Activated T-helper 2 cell treated with anti-CD3 and anti-CD28 coated beads, Interferon-gamma antibody, Interleukin-2, Interleukin-4, amounts not matched to agents 10 μg/mL and 5 μg/mL and 100 μg/mL, durations not matched to agents 14 hours and 24 hours and 36 hours (primary cell): ENCODE data around the gene STX18. TPM values are rescaled to one million over a fixed set of nuclear protein-coding genes. Genes with fewer than 3 reads are reported as not detected.

ENCODE experiments used
- DNase-seq: peaks from one replicate; pipeline ENCODE4 v3.0.0; 2021; ENCODE audit warnings: low spot score
- H3K27ac Mint-ChIP-seq: one replicate; pipeline ENCODE4 v1.8.0; 2021; ENCODE audit warnings: mixed read lengths
- H3K27me3 Mint-ChIP-seq: one replicate; pipeline ENCODE4 v1.8.0; 2021; ENCODE audit warnings: low read depth, mixed read lengths
- H3K36me3 Mint-ChIP-seq: one replicate; pipeline ENCODE4 v1.8.0; 2021; ENCODE audit warnings: low read depth, mixed read lengths
- H3K4me1 Mint-ChIP-seq: one replicate; pipeline ENCODE4 v1.8.0; 2021; ENCODE audit warnings: low read depth, mixed read lengths
- H3K4me3 Mint-ChIP-seq: one replicate; pipeline ENCODE4 v1.8.0; 2021; ENCODE audit warnings: low read depth, mild to moderate bottlenecking, moderate library complexity, mixed read lengths
- H3K9me3 Mint-ChIP-seq: one replicate; pipeline ENCODE4 v1.8.0; 2021; ENCODE audit warnings: mixed read lengths
- intact Hi-C: fragments of 100-400 bp; cut with micrococcal nuclease; formaldehyde crosslinking; loops from one replicate; pipeline ENCODE4 v1.15.1; 2023
- total RNA-seq: library from RNA; stranded (reverse); gene quantifications from 2 replicates; pipeline ENCODE4 v1.2.3, GENCODE V29; 2022

The STX18 gene
- total RNA-seq, 1 donor from 2014 or later, result 26.9 TPM

DNA sequence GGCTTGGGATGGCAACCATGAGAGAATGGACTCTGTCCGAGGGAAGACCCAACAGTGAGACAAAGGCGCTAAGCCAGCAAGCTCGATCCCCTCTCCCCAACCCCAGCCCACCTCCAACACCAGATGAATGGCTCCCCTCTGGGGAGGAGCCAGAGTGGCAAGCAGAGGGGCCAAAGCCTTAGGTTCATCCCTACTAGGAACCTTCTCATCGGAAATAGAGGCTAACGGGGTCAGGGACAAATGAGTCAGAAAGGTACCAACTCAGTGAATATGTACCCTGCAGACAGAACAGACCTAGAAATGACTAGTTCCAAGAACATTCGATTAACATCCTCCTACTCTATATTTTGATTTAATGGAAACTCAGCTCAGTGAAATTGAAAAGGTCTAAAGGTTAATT lies 81.1 kb downstream of the STX18 start:
- Mint-ChIP-seq H3K27me3 (no peaks in the 10 kb centered on the region), H3K4me1 (peaks cover 9% of the 10 kb centered on the region), H3K27ac (no peak overlapping the region), H3K4me3 (no peak overlapping the region), H3K9me3 (peaks cover 5% of the 10 kb centered on the region), H3K36me3 (peaks cover 19% of the 10 kb centered on the region)
- DNase-seq, result no peak
- intact Hi-C loops, result no loop called here

GRCh38 chr4:4459181-4459580 lies 82.7 kb downstream of the STX18 start:
- H3K4me3 Mint-ChIP-seq, result no peak overlapping the region
- peaks cover 9% of the 10 kb centered on the region for H3K4me1 Mint-ChIP-seq
- intact Hi-C loops, result no loop called here
- no peak for DNase-seq
- no peaks in the 10 kb centered on the region for H3K9me3 Mint-ChIP-seq
- H3K27me3 Mint-ChIP-seq, result no peaks in the 10 kb centered on the region
- H3K36me3 Mint-ChIP-seq, result peaks cover 8% of the 10 kb centered on the region
- no peak overlapping the region for H3K27ac Mint-ChIP-seq

DNA sequence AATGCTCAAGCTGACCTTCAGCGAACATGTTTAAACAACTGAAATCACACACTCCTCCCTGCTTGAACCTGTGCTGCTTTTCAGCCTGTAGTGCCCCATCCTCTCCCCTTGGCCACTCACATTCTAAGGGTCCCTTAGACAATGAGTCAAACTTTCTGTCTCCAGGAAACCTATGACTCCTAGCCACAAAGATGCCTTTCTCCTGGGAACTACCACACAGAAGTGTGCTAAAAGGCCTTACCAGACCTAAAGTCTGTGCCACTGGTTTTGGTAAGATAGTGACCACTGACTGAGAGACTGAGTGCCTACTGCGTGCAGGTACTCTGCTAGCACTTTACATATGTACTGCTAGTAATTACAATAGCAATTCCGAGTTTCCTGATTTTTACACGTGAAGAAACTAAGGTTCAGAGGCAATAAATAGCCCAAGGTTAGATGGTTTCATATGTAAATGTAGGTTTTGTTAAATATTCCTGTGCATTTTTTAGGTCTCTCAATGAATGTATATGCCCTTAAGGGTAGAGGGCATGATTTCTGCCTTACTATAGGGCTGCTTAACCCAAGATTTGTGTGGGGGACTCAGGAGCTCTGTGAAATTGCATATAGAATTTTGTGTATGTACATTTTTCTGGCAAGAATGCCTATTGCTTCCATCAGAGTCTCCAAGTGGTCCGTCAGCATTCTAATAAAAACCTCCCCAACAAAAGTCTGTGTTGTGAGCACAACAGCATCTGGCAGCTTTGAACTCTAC lies 83.9 kb downstream of the STX18 start:
- no peak overlapping the region for H3K4me3 Mint-ChIP-seq
- DNase-seq, result no peak

GRCh38 chr4:4456816-4457578 lies 84.9 kb downstream of the STX18 start:
- H3K36me3 Mint-ChIP-seq, result peaks cover 8% of the 10 kb centered on the region
- DNase-seq, result no peak
- H3K9me3 Mint-ChIP-seq, result no peaks in the 10 kb centered on the region
- H3K27me3 Mint-ChIP-seq, result no peaks in the 10 kb centered on the region
- H3K4me3 Mint-ChIP-seq, result no peak overlapping the region
- intact Hi-C loops, result no loop called here
- peaks cover 5% of the 10 kb centered on the region for H3K4me1 Mint-ChIP-seq
- H3K27ac Mint-ChIP-seq, result no peak overlapping the region

More for the DNA sequence above, 83.9 kb downstream of the STX18 start:
- H3K4me1 Mint-ChIP-seq, result peaks cover 9% of the 10 kb centered on the region
- H3K27ac Mint-ChIP-seq, result peak overlapping the region; percentile 39
- peaks cover 8% of the 10 kb centered on the region for H3K36me3 Mint-ChIP-seq
- no peaks in the 10 kb centered on the region for H3K9me3 Mint-ChIP-seq
- no peaks in the 10 kb centered on the region for H3K27me3 Mint-ChIP-seq
- intact Hi-C loops, result no loop called here

DNA sequence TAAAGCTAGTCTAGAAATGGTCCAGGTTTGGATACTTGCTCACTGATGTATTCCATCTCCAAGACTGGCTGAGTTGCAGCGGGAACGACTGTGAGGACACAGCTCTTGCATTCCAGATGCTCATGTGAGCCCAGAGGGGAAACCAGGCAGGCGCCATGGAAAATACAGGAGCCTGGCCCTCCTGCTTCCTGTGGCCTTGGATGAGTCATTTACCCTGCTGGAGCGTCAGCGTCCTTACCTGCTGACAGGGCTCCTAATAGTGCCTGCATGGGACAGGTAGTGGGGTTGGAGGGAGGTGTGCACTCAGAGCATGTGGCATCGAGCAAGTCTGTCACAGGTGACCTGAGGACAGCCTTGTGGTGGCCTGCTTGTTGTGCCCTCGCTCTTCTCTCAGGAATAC lies 85.5 kb downstream of the STX18 start:
- H3K36me3 Mint-ChIP-seq, result peaks cover 11% of the 10 kb centered on the region
- H3K4me3 Mint-ChIP-seq, result no peak overlapping the region
- no peaks in the 10 kb centered on the region for H3K9me3 Mint-ChIP-seq
- no peaks in the 10 kb centered on the region for H3K27me3 Mint-ChIP-seq
- intact Hi-C loops, result no loop called here
- no peak for DNase-seq
- H3K27ac Mint-ChIP-seq, result no peak overlapping the region
- H3K4me1 Mint-ChIP-seq, result no peaks in the 10 kb centered on the region

GRCh38 chr4:4455210-4455865 lies 86.5 kb downstream of the STX18 start:
- H3K4me1 Mint-ChIP-seq, result no peaks in the 10 kb centered on the region
- H3K36me3 Mint-ChIP-seq, result peaks cover 11% of the 10 kb centered on the region
- no peak overlapping the region for H3K27ac Mint-ChIP-seq
- H3K9me3 Mint-ChIP-seq, result no peaks in the 10 kb centered on the region
- no peak overlapping the region for H3K4me3 Mint-ChIP-seq
- DNase-seq, result no peak
- H3K27me3 Mint-ChIP-seq, result no peaks in the 10 kb centered on the region
- intact Hi-C loops, result no loop called here

GRCh38 chr4:4446434-4446833 lies 95.4 kb downstream of the STX18 start:
- intact Hi-C loops, result no loop called here
- Mint-ChIP-seq H3K4me3 (no peak overlapping the region), H3K36me3 (no peaks in the 10 kb centered on the region), H3K9me3 (no peaks in the 10 kb centered on the region), H3K4me1 (no peaks in the 10 kb centered on the region), H3K27me3 (no peaks in the 10 kb centered on the region), H3K27ac (no peak overlapping the region)
- DNase-seq, result no peak

DNA sequence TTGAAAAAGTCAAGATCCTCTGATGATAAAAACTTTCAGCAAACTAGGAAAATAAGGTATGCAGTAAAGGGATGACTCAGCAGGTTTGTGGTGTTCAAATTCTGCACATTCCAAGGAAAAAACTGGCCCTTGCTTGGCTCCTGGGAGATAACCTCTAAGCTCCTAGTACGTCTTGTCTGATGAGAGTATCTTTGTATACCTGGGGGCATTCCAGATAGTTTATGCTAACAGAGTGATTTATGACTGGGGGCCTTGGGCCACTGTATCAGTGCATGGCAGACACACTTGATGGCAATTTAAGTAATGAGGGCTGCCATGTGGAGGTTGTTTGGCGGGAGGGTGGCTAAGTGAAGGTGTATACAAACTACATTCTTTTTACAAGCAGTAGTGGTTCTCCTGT lies 98.0 kb downstream of the STX18 start:
- DNase-seq, result no peak
- Mint-ChIP-seq H3K9me3 (no peaks in the 10 kb centered on the region), H3K4me1 (peaks cover 4% of the 10 kb centered on the region), H3K36me3 (no peaks in the 10 kb centered on the region), H3K27me3 (no peaks in the 10 kb centered on the region), H3K27ac (no peak overlapping the region), H3K4me3 (no peak overlapping the region)
- intact Hi-C loops, result no loop called here

DNA sequence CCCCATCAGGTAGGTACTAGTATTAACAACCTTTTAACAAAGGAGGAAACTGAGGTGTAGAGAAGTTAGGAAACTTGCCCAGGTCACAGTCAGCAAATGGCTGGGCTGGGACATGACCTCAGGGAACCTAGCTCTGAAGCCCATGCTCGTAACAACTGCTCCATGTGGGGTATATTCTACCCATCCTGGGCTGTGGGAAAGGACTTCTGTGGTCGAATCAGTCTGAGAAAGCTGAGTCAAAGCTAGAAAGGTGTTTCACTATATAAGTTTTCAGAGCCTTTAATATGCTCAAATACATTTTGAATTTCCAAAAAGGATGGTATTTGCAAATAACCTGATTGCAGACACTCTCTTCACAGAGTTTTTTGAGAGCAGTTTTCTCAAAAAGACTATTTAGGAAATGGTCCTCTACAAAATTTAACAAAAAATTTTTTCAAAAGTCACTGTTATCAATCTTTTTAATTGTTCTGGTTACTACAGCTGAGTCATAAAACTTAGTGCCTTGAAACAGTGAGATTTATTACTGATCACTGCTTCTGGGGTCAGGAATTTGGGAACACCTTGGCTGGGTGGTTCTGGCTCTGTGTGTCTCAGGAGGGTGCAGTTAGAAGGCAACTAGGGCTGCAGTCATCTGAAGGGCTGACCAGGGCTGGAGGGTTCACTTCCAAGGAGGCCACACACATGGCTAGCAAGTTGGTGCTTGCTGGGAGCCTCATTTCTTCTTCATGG lies 101.4 kb downstream of the STX18 start:
- Mint-ChIP-seq H3K36me3 (peaks cover 8% of the 10 kb centered on the region), H3K4me1 (peaks cover 6% of the 10 kb centered on the region), H3K9me3 (no peaks in the 10 kb centered on the region), H3K27ac (no peak overlapping the region), H3K27me3 (no peaks in the 10 kb centered on the region), H3K4me3 (no peak overlapping the region)
- intact Hi-C loops, result no loop called here
- no peak for DNase-seq

GRCh38 chr4:4439782-4440181 lies 102.1 kb downstream of the STX18 start:
- intact Hi-C loops, result no loop called here
- no peak overlapping the region for H3K27ac Mint-ChIP-seq
- no peaks in the 10 kb centered on the region for H3K9me3 Mint-ChIP-seq
- peaks cover 8% of the 10 kb centered on the region for H3K36me3 Mint-ChIP-seq
- DNase-seq, result no peak
- H3K4me3 Mint-ChIP-seq, result no peak overlapping the region
- H3K27me3 Mint-ChIP-seq, result no peaks in the 10 kb centered on the region
- H3K4me1 Mint-ChIP-seq, result peaks cover 6% of the 10 kb centered on the region

- peaks cover 8% of the 10 kb centered on the region for H3K36me3 Mint-ChIP-seq
- DNase-seq, result no peak
- H3K27me3 Mint-ChIP-seq, result no peaks in the 10 kb centered on the region
- intact Hi-C loops, result no loop called here
- H3K4me3 Mint-ChIP-seq, result no peak overlapping the region
- no peak overlapping the region for H3K27ac Mint-ChIP-seq
- H3K9me3 Mint-ChIP-seq, result no peaks in the 10 kb centered on the region
- peaks cover 6% of the 10 kb centered on the region for H3K4me1 Mint-ChIP-seq
Measured at GRCh38 chr4:4438891-4439290, 103.0 kb downstream of the STX18 start.

DNA sequence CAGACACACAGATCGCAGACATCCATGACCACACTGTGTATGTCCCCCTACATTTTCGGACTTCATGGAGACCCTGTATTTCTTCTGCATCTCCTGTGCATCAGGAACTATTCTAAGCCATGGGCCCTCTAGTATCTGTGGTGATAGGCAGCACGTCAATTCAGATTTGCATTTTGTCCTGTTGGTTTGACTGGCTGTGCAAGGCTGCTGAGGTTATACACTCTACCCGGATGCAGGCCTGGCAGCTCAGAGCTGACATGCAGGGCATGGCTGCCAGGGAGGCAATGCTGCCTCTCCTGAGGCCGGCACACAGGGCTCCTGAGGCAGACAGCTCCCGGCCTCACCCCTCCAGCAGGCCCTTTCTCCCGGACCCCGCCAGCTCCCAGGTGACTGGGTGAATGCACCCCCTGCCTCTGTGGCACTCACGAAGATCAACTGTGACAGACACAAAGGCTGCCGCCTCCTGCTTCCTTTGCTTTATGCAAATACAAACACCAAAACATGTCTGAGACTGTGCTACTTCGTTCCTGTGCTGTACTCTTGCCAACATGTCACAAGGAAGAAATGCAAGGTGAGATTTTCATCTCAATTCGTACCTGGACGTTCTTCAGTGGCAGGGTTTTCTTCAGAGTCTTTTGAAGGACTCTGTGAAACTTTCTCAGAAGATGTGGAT lies 103.9 kb downstream of the STX18 start:
- H3K27me3 Mint-ChIP-seq, result no peaks in the 10 kb centered on the region
- H3K4me1 Mint-ChIP-seq, result peaks cover 6% of the 10 kb centered on the region
- intact Hi-C loops, result no loop called here
- no peak for DNase-seq
- no peak overlapping the region for H3K4me3 Mint-ChIP-seq
- no peak overlapping the region for H3K27ac Mint-ChIP-seq
- peaks cover 8% of the 10 kb centered on the region for H3K36me3 Mint-ChIP-seq
- H3K9me3 Mint-ChIP-seq, result no peaks in the 10 kb centered on the region
